ENCODE measurements around the gene ADAMTS1.

The ADAMTS1 gene

DNA sequence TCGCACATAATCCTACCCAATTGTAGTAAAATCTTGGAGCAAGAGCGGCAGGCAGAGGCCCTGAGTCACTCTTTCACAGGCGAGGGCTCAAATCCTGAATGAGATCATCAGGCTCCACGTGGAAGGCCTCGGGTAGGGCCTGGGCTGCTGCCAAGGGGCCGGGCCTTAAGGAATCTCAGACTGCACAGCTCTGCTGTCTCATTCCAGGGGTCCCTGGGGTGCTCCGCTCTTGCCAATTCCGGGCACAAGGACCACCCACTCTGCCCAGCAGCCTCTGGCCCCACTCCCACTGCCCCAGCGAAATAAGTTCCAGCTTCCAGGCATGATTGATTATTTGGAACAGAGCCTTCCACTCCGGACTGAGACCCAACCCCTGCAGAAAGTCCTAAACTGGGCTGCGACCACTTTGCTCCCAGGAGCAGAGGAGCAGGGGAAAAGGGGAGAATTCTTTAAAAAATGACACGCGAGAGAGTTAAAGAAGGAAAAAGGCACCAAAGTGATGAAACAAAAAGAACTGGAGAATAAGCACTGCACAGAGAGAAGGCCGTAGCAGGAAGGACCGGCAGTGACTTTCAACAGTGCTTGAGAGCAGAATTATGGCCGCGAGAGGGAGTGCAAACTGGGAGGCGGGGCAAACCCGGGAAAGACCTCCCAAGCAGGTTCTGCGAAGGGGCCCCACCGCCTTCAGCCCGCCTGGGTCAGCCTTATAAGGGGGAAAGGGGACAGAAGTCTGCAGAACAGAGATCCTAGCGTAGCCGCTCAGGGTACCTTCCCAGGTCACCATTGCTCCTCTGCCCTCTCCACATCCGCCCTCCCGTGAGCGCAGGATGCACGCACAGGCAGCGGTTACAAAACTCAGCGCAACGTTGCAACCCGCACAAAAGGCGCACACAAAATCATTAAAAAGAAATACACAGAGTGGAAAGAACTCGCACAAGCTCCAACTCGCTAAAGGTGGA, 2.0 kb downstream of the ADAMTS1 start:
- peaks cover 17% of the 10 kb centered on the region for H3K27me3 ChIP-seq (ENCODE audit: insufficient read depth, poor library complexity, severe bottlenecking)
- ATAC-seq (ENCODE audit: low read depth) (peak; percentile 70), DNase-seq (ENCODE audit: low spot score) (peak; percentile 87)
- H3K4me3 ChIP-seq (ENCODE audit: severe bottlenecking) = peak overlapping the region; percentile 36
- H3K27ac ChIP-seq (ENCODE audit: poor library complexity, severe bottlenecking) = peak overlapping the region; percentile 21
- no peaks in the 10 kb centered on the region for H3K9me3 ChIP-seq (ENCODE audit: severe bottlenecking)
- peaks cover 7% of the 10 kb centered on the region for H3K4me1 ChIP-seq (ENCODE audit: insufficient read depth, poor library complexity, severe bottlenecking)
- TF ChIP-seq, protein P1, sequence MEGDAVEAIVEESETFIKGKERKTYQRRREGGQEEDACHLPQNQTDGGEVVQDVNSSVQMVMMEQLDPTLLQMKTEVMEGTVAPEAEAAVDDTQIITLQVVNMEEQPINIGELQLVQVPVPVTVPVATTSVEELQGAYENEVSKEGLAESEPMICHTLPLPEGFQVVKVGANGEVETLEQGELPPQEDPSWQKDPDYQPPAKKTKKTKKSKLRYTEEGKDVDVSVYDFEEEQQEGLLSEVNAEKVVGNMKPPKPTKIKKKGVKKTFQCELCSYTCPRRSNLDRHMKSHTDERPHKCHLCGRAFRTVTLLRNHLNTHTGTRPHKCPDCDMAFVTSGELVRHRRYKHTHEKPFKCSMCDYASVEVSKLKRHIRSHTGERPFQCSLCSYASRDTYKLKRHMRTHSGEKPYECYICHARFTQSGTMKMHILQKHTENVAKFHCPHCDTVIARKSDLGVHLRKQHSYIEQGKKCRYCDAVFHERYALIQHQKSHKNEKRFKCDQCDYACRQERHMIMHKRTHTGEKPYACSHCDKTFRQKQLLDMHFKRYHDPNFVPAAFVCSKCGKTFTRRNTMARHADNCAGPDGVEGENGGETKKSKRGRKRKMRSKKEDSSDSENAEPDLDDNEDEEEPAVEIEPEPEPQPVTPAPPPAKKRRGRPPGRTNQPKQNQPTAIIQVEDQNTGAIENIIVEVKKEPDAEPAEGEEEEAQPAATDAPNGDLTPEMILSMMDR (IDR thresholded peaks at IDR 0.05; ENCODE audit: poor library complexity, severe bottlenecking) = peak; percentile 21
- H3K36me3 ChIP-seq (ENCODE audit: low read depth) = peaks cover 19% of the 10 kb centered on the region

DNA sequence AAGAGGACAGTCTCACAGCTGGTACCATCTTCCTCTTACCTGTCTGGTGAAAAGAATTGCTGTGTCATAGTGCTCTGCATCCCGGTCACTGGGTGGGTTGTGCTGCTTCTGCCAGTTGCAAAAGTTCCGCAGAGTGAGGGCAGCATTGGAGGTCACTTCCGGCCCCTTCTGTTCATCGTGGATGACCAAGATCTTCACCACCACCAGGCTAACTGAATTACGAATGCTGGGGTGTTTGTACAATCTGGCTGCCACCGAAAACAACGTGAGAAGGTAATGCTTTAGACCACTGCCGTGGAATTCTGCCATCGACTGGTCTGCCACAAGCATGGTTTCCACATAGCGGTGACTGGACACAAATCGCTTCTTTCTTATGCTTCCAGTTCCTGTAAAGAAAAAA, 2.9 kb downstream of the ADAMTS1 start:
- DNase-seq (ENCODE audit: low spot score) = no peak
- Histone ChIP-seq H3K4me3 (ENCODE audit: severe bottlenecking) (no peak overlapping the region), H3K36me3 (ENCODE audit: low read depth) (peaks cover 19% of the 10 kb centered on the region)

DNA sequence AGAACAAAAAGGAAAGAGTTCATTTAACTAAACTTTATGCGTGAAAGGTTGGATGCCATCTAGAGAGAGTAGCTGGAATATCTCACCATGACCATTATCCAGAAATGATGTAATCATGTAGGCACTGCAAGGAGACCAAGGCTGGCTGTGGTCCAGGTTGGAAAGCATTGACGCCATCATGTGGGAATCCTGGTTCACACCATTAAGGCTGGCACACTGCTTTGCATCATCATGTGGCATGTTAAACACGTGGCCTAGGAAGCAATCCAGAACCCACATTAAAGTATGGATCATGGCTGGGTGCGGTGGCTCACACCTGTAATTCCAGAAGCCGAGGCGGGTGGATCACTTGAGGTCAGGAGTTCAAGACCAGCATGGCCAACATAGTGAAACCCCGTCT, 4.3 kb downstream of the ADAMTS1 start:
- Histone ChIP-seq H3K4me1 (ENCODE audit: insufficient read depth, poor library complexity, severe bottlenecking) (peaks cover 12% of the 10 kb centered on the region), H3K9me3 (ENCODE audit: severe bottlenecking) (no peaks in the 10 kb centered on the region), H3K36me3 (ENCODE audit: low read depth) (peaks cover 24% of the 10 kb centered on the region), H3K4me3 (ENCODE audit: severe bottlenecking) (no peak overlapping the region), H3K27ac (ENCODE audit: poor library complexity, severe bottlenecking) (no peak overlapping the region), H3K27me3 (ENCODE audit: insufficient read depth, poor library complexity, severe bottlenecking) (no peaks in the 10 kb centered on the region)
- ATAC-seq (ENCODE audit: low read depth) (no peak), DNase-seq (ENCODE audit: low spot score) (no peak)
- TF ChIP-seq, protein P1 (IDR thresholded peaks at IDR 0.05; ENCODE audit: poor library complexity, severe bottlenecking) = peak; percentile 14

More for the DNA sequence above, 2.9 kb downstream of the ADAMTS1 start:
- ATAC-seq (ENCODE audit: low read depth) = no peak
- H3K27me3 ChIP-seq (ENCODE audit: insufficient read depth, poor library complexity, severe bottlenecking) = peaks cover 13% of the 10 kb centered on the region
- no peaks in the 10 kb centered on the region for H3K9me3 ChIP-seq (ENCODE audit: severe bottlenecking)
- TF ChIP-seq, protein P1 (IDR thresholded peaks at IDR 0.05; ENCODE audit: poor library complexity, severe bottlenecking) = no peak
- peaks cover 7% of the 10 kb centered on the region for H3K4me1 ChIP-seq (ENCODE audit: insufficient read depth, poor library complexity, severe bottlenecking)
- peak overlapping the region; percentile 21 for H3K27ac ChIP-seq (ENCODE audit: poor library complexity, severe bottlenecking)

DNA sequence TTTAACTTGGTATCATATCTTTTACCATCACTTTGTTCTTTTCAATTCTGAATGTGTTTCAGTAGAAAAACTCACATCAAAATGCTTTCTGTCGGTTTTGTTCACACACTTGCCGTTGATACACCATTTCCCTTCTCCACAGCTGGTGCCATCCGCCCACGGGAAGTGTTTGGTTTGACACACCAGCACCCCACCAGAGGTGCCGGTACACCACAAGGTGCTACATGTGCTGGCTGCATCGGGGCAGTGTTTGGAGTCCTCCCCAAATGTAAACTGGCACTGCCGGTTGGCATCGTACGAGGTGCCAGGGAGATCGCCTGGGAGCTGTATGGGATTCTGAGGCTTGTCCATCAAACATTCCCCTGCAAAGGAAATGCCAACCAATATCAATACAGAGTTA, 5.0 kb downstream of the ADAMTS1 start:
- Histone ChIP-seq H3K4me1 (ENCODE audit: insufficient read depth, poor library complexity, severe bottlenecking) (peaks cover 19% of the 10 kb centered on the region), H3K27ac (ENCODE audit: poor library complexity, severe bottlenecking) (no peak overlapping the region), H3K4me3 (ENCODE audit: severe bottlenecking) (no peak overlapping the region), H3K36me3 (ENCODE audit: low read depth) (peaks cover 24% of the 10 kb centered on the region), H3K27me3 (ENCODE audit: insufficient read depth, poor library complexity, severe bottlenecking) (no peaks in the 10 kb centered on the region), H3K9me3 (ENCODE audit: severe bottlenecking) (no peaks in the 10 kb centered on the region)
- TF ChIP-seq, protein P1 (IDR thresholded peaks at IDR 0.05; ENCODE audit: poor library complexity, severe bottlenecking) = no peak
- no peak for DNase-seq (ENCODE audit: low spot score)
- ATAC-seq (ENCODE audit: low read depth) = no peak

DNA sequence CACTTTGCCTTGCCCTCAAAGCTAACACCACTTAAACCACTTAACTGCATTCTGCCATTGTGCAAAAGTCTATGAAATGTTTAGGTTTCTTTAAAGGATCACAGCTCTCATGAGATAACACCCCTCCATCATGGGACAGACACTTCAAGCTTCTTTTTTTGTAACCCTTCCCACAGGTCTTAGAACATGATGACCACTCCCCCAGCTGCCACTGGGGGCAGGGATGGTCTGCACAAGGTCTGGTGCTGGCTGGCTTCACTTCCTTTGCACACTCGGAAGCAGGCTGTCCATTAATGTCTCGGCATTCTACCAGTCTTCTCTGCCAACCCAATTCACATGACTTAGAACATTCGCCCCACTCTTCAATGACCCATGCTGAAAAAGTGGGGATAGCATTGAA, 7.7 kb downstream of the ADAMTS1 start:
- peaks cover 19% of the 10 kb centered on the region for H3K4me1 ChIP-seq (ENCODE audit: insufficient read depth, poor library complexity, severe bottlenecking)
- DNase-seq (ENCODE audit: low spot score) (no peak), ATAC-seq (ENCODE audit: low read depth) (no peak)
- peaks cover 22% of the 10 kb centered on the region for H3K36me3 ChIP-seq (ENCODE audit: low read depth)
- H3K27me3 ChIP-seq (ENCODE audit: insufficient read depth, poor library complexity, severe bottlenecking) = no peaks in the 10 kb centered on the region
- H3K9me3 ChIP-seq (ENCODE audit: severe bottlenecking) = no peaks in the 10 kb centered on the region
- TF ChIP-seq, protein P1 (IDR thresholded peaks at IDR 0.05; ENCODE audit: poor library complexity, severe bottlenecking) = no peak
- H3K27ac ChIP-seq (ENCODE audit: poor library complexity, severe bottlenecking) = no peak overlapping the region
- H3K4me3 ChIP-seq (ENCODE audit: severe bottlenecking) = no peak overlapping the region
